Neural crest cell (in vitro differentiated cells): ENCODE measurements around the gene SLC39A11. TPM values are rescaled to one million over a fixed set of nuclear protein-coding genes. Genes with fewer than 3 reads are reported as not detected.
A peak's percentile ranks its signal among the peaks of the same experiment; 100 is the strongest.

Experiments used
- DNase-seq: peaks from one replicate; pipeline ENCODE4 v3.0.0; 2021; ENCODE audit warnings: low read depth, mixed read lengths, low spot score
- H3K27ac Mint-ChIP-seq: one replicate; pipeline ENCODE4 v1.8.0; 2021; ENCODE audit warnings: mild to moderate bottlenecking, mixed read lengths; ENCODE audit not compliant: unreplicated experiment
- H3K27me3 Mint-ChIP-seq: 2 replicates; pipeline ENCODE4 v1.8.0; 2021; ENCODE audit warnings: low read depth, mild to moderate bottlenecking, mixed read lengths
- H3K36me3 Mint-ChIP-seq: 2 replicates; pipeline ENCODE4 v1.8.0; 2021; ENCODE audit warnings: low read depth, mild to moderate bottlenecking, mixed read lengths
- H3K4me1 Mint-ChIP-seq: 2 replicates; pipeline ENCODE4 v1.8.0; 2021; ENCODE audit warnings: mixed read lengths
- H3K4me3 Mint-ChIP-seq: one replicate; pipeline ENCODE4 v1.8.0; 2021; ENCODE audit warnings: mild to moderate bottlenecking, mixed read lengths
- H3K9me3 Mint-ChIP-seq: 2 replicates; pipeline ENCODE4 v1.8.0; 2021; ENCODE audit warnings: mixed read lengths
- CTCF ChIP-seq: fragments of 200-600 bp; sonication (generic); conservative IDR thresholded peaks from 2 replicates; pipeline ENCODE4 v1.5.0; 2021; ENCODE audit warnings: antibody characterized with exemption, mild to moderate bottlenecking
- total RNA-seq: library from RNA; stranded (reverse); gene quantifications from 2 replicates; pipeline ENCODE4 v1.2.1, GENCODE V29; 2021

SLC39A11 gene
- total RNA-seq, 1 donor from 2014 or later: 11.3 TPM

GRCh38 chr17:72725433-72726068 is 366.9 kb downstream of the SLC39A11 start:
- TF ChIP-seq CTCF: peak; percentile 97
- Mint-ChIP-seq H3K27me3 (peaks cover 10% of the 10 kb centered on the region), H3K27ac (no peak overlapping the region), H3K36me3 (no peaks in the 10 kb centered on the region), H3K4me1 (peaks cover 38% of the 10 kb centered on the region), H3K9me3 (no peaks in the 10 kb centered on the region), H3K4me3 (no peak overlapping the region)
- peak; percentile 56 for DNase-seq

GRCh38 chr17:72724267-72724666 is 368.2 kb downstream of the SLC39A11 start:
- H3K27ac Mint-ChIP-seq: no peak overlapping the region
- no peak for DNase-seq
- no peak overlapping the region for H3K4me3 Mint-ChIP-seq
- H3K9me3 Mint-ChIP-seq: no peaks in the 10 kb centered on the region
- peaks cover 51% of the 10 kb centered on the region for H3K4me1 Mint-ChIP-seq
- peaks cover 16% of the 10 kb centered on the region for H3K27me3 Mint-ChIP-seq
- no peak for TF ChIP-seq CTCF
- H3K36me3 Mint-ChIP-seq: no peaks in the 10 kb centered on the region

GRCh38 chr17:72723711-72724110 is 368.8 kb downstream of the SLC39A11 start:
- Mint-ChIP-seq H3K27ac (no peak overlapping the region), H3K36me3 (no peaks in the 10 kb centered on the region), H3K4me1 (peaks cover 55% of the 10 kb centered on the region), H3K27me3 (peaks cover 17% of the 10 kb centered on the region), H3K4me3 (no peak overlapping the region), H3K9me3 (no peaks in the 10 kb centered on the region)
- no peak for DNase-seq
- no peak for TF ChIP-seq CTCF

GRCh38 chr17:72720494-72720825 is 372.0 kb downstream of the SLC39A11 start:
- Mint-ChIP-seq H3K36me3 (no peaks in the 10 kb centered on the region), H3K9me3 (no peaks in the 10 kb centered on the region), H3K4me1 (peaks cover 68% of the 10 kb centered on the region), H3K27ac (no peak overlapping the region), H3K27me3 (peaks cover 15% of the 10 kb centered on the region), H3K4me3 (no peak overlapping the region)
- DNase-seq: no peak
- no peak for TF ChIP-seq CTCF

- no peak for TF ChIP-seq CTCF
- peak overlapping the region; percentile 74 for H3K4me3 Mint-ChIP-seq
- peaks cover 14% of the 10 kb centered on the region for H3K27me3 Mint-ChIP-seq
- peak overlapping the region; percentile 98 for H3K27ac Mint-ChIP-seq
- peaks cover 73% of the 10 kb centered on the region for H3K4me1 Mint-ChIP-seq
- no peaks in the 10 kb centered on the region for H3K36me3 Mint-ChIP-seq
- peak; percentile 48 for DNase-seq
- H3K9me3 Mint-ChIP-seq: no peaks in the 10 kb centered on the region
Measured at GRCh38 chr17:72719578-72720493, 372.7 kb downstream of the SLC39A11 start.
